Karpas-422 (cell line): Measurements from ENCODE around the gene GPX7. TPM values are rescaled to one million over a fixed set of nuclear protein-coding genes. Genes with fewer than 3 reads are reported as not detected.

ENCODE experiments used
- DNase-seq: peaks from one replicate; pipeline ENCODE4 v3.0.0-alpha.2; 2015
- H2AFZ ChIP-seq: fragments of 200-600 bp; sonication (generic); 2 replicates; pipeline ENCODE4 v1.6.1; 2014; ENCODE audit warnings: antibody characterized with exemption, low read length, mixed read lengths
- H3K27ac ChIP-seq: fragments of 200-600 bp; sonication (generic); 2 replicates; pipeline ENCODE4 v1.5.1; 2014; ENCODE audit warnings: mild to moderate bottlenecking, low read length, moderate library complexity
- H3K27me3 ChIP-seq: fragments of 200-600 bp; sonication (generic); 2 replicates; pipeline ENCODE4 v1.6.1; 2014; ENCODE audit warnings: low read length, mixed read lengths
- H3K36me3 ChIP-seq: fragments of 200-600 bp; sonication (generic); 2 replicates; pipeline ENCODE4 v1.6.1; 2014; ENCODE audit warnings: low read length, mixed read lengths; ENCODE audit not compliant: insufficient read depth
- H3K4me1 ChIP-seq: fragments of 200-600 bp; sonication (generic); 2 replicates; pipeline ENCODE4 v1.6.1; 2014; ENCODE audit warnings: mild to moderate bottlenecking, low read length, mixed read lengths
- H3K4me2 ChIP-seq: fragments of 200-600 bp; sonication (generic); 2 replicates; pipeline ENCODE4 v1.6.1; 2014; ENCODE audit warnings: low read length, low read depth, mild to moderate bottlenecking; ENCODE audit not compliant: poor library complexity, severe bottlenecking
- H3K4me3 ChIP-seq: fragments of 200-600 bp; sonication (generic); 2 replicates; pipeline ENCODE4 v1.5.1; 2014; ENCODE audit warnings: mild to moderate bottlenecking, antibody characterized with exemption, low read length, mixed read lengths
- H3K79me2 ChIP-seq: fragments of 200-600 bp; sonication (generic); 2 replicates; pipeline ENCODE4 v1.6.1; 2014; ENCODE audit warnings: mild to moderate bottlenecking, low read length, mixed read lengths
- H3K9ac ChIP-seq: fragments of 200-600 bp; sonication (generic); 2 replicates; pipeline ENCODE4 v1.6.0; 2014; ENCODE audit warnings: low read length
- H3K9me2 ChIP-seq: fragments of 200-600 bp; sonication (generic), shearing (Covaris generic); replicated peaks from 2 replicates; pipeline ENCODE4 v1.6.0; 2014; ENCODE audit warnings: mild to moderate bottlenecking, low read length, moderate library complexity; ENCODE audit not compliant: insufficient read depth
- H3K9me3 ChIP-seq: fragments of 300-700, 200-600 bp; sonication (generic); 2 replicates; pipeline ENCODE4 v1.6.1; 2014; ENCODE audit warnings: low read length, mixed read lengths
- H4K20me1 ChIP-seq: fragments of 200-600 bp; sonication (generic); 2 replicates; pipeline ENCODE4 v1.6.1; 2014; ENCODE audit warnings: mild to moderate bottlenecking, antibody characterized with exemption, low read length, low read depth; ENCODE audit not compliant: insufficient read depth
- total RNA-seq: library from RNA; depleted of rRNA; stranded (reverse); fragments of >200 nt; shearing (Covaris generic); gene quantifications from 2 replicates; pipeline ENCODE4 v1.2.3, GENCODE V29; 2014; ENCODE audit warnings: low replicate concordance; rRNA removed

GPX7 gene
- total RNA-seq, 1 experiment from 2014 or later = 90.5 TPM

DNA sequence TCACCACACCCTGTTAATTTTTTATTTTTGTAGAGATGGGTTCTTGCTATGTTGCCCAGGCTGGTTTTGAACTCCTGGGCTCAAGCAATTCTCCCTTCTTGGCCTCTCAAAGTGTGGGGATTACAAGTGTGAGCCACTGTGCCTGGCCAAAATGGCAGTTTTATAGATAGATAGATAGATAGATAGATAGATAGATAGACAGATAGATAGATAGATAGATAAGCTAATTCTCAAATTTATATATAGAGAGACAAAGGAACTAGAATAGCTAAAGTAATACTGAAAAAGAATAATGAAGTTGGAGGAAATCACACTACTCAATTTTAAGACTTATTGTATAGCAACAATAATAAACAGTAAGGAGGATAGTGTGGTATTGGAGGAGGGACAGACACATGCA, 51.9 kb downstream of the GPX7 start:
- no peak overlapping the region for H3K4me3 ChIP-seq
- DNase-seq = no peak
- no peaks in the 10 kb centered on the region for H3K9me2 ChIP-seq
- H3K4me1 ChIP-seq = no peaks in the 10 kb centered on the region
- H2AFZ ChIP-seq = no peak overlapping the region
- H3K9me3 ChIP-seq = no peaks in the 10 kb centered on the region
- H3K79me2 ChIP-seq = no peaks in the 10 kb centered on the region
- H3K4me2 ChIP-seq = no peak overlapping the region
- H3K36me3 ChIP-seq = no peaks in the 10 kb centered on the region
- no peaks in the 10 kb centered on the region for H3K27me3 ChIP-seq
- no peaks in the 10 kb centered on the region for H4K20me1 ChIP-seq
- H3K9ac ChIP-seq = no peak overlapping the region
- no peak overlapping the region for H3K27ac ChIP-seq

DNA sequence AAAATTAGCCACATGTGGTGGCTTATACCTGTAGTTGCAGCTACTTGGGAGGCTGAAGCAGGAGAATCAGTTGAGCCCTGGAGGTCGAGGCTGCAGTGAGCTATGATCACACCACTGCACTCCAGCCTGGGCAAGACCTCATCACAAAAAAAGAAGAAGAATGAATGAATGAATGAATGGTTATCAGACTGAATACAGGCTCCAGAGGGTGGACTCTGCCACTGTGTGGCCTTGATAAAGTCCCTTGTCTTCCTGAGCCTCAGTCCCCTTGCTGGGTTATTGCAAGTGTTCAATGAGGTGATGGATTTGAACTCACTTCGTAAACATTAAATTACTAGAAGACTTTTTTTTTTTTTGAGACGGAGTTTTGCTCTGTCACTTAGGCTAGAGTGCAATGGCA, 55.5 kb downstream of the GPX7 start:
- H3K27ac ChIP-seq = no peak overlapping the region
- no peaks in the 10 kb centered on the region for H3K79me2 ChIP-seq
- no peak for DNase-seq
- H3K9ac ChIP-seq = no peak overlapping the region
- no peaks in the 10 kb centered on the region for H4K20me1 ChIP-seq
- no peak overlapping the region for H3K4me2 ChIP-seq
- H3K27me3 ChIP-seq = no peaks in the 10 kb centered on the region
- no peak overlapping the region for H3K4me3 ChIP-seq
- H3K36me3 ChIP-seq = no peaks in the 10 kb centered on the region
- no peaks in the 10 kb centered on the region for H3K9me3 ChIP-seq
- no peak overlapping the region for H2AFZ ChIP-seq
- H3K9me2 ChIP-seq = no peaks in the 10 kb centered on the region
- H3K4me1 ChIP-seq = no peaks in the 10 kb centered on the region

Other genes with a start within 250 kb of the GPX7 start
- 17.4 and 20.1 TPM in 2 replicates for gene CC2D1B, start 236.2 kb upstream of the GPX7 start, total RNA-seq
- 9.9 and 14.6 TPM in 2 replicates for gene ORC1, start 197.9 kb upstream of the GPX7 start, total RNA-seq
- 17.1 and 26.3 TPM in 2 replicates for gene PRPF38A, start 197.8 kb upstream of the GPX7 start, total RNA-seq
- 53.6 and 97.8 TPM in 2 replicates for gene TUT4, start 49.3 kb upstream of the GPX7 start, total RNA-seq
- not detected in 2 replicates for gene SHISAL2A, start 30.8 kb downstream of the GPX7 start, total RNA-seq
- 10.8 and 11.3 TPM in 2 replicates for gene COA7, start 96.0 kb downstream of the GPX7 start, total RNA-seq
- gene ZYG11B, start 124.1 kb downstream of the GPX7 start, total RNA-seq = 10.8 and 25.6 TPM in 2 replicates
- gene ZYG11A, start 240.4 kb downstream of the GPX7 start, total RNA-seq = not detected in 2 replicates